GM10266 (cell line): ENCODE results near the gene SLC2A3.
"Not testable (repeated sequence)": the region's sequence is repeated elsewhere in the genome, so short reads cannot be mapped to it uniquely, and the experiment has no call there.

Source experiments
- DNase-seq: peaks from one replicate; pipeline ENCODE4 v3.0.0; 2012; ENCODE audit errors: extremely low spot score
- CTCF ChIP-seq: IDR thresholded peaks from 2 replicates; pipeline ENCODE4 v1.5.1; 2012; ENCODE audit warnings: mild to moderate bottlenecking, low read depth; ENCODE audit not compliant: control insufficient read depth, insufficient read depth; ENCODE audit errors: missing control alignments

SLC2A3 gene

DNA sequence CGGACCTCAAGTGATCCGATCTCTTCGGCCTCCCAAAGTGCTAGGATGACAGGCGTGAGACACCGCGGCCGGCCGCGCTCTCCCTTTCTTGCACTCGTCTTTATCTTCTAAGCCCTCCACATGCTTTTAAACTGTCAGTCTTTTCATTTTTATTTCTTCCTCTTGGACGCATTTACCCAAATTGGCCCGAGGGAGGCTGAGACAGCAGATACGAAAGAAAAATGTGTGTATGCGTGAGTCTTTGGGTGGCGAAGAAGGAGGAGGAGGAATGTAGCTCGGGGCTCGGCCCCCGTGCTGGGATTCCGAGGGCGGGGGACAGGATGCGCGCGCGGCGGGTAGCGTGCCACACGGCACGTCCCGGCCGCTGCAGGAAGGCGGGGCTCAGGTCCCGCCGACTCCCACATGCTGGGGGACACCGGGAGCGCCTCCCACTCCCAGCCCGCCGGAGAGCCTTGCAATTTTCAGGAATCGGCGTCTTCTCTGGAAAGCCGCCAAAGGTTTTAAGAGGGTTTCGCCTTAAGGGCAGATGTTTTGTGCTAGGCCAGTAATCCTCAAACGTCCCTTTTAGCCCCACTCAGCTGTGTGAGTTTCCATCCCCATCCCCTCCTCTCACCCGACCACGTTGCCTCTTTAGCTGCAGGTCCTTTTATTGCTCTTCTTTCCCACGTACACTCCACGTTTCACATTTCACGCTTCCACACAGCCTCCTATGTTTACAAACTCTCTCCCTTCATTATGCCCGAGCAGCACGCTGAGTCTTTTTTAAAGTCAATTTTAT lies 34.7 kb upstream of the SLC2A3 start:
- no peak for TF ChIP-seq CTCF
- DNase-seq: peak; percentile 78

DNA sequence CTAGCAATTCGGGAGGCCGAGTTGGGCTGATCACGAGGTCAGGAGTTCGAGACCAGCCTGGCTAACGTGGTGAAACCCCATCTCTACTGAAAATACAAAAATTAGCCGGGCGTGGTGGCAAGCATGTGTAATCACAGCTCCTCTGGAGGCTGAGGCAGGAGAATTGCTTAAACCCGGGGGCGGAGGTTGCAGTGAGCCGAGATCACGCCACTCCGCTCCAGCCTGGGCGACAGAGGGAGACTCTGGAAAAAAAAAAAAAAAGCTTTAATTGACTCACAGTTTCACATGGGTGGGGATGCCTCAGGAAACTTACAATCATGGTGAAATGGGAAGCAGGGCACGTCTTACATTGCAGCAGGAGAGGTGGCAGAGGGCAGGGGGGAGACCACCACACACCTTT lies 30.6 kb upstream of the SLC2A3 start:
- no peak for TF ChIP-seq CTCF
- no peak for DNase-seq

GRCh38 chr12:7964669-7965068 lies 28.7 kb upstream of the SLC2A3 start:
- DNase-seq: not testable (repeated sequence)

GRCh38 chr12:7961395-7962178 lies 25.6 kb upstream of the SLC2A3 start:
- TF ChIP-seq CTCF: no peak
- DNase-seq: no peak

DNA sequence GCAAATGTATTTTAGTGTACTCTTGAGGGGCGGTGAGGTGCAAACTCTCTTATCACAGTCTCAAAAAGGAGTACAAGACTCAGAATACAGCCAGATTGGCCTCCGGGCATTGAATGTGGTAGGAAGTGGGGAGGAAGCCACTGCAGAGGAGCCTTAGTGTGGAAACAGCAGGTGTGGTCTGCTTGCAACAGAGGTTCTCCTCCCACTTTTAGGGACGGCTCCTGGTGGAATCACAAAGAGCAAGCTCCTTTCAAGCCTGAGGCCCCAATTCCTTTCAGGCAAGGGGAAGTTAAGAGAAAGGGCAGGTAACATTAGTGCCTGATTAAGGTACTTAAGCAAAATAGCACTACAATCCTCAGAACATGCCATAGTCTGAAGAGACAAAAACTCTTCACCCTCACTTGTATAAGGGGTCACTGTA lies 23.7 kb upstream of the SLC2A3 start:
- DNase-seq: peak; percentile 50
- TF ChIP-seq CTCF: no peak

- TF ChIP-seq CTCF: no peak
Measured at GRCh38 chr12:7959278-7959677, 23.3 kb upstream of the SLC2A3 start.

GRCh38 chr12:7954877-7955276 lies 18.9 kb upstream of the SLC2A3 start:
- DNase-seq: not testable (repeated sequence)

More at GRCh38 chr12:7959278-7959677, 23.3 kb upstream of the SLC2A3 start:
- DNase-seq: no peak

GRCh38 chr12:7954418-7954817 lies 18.4 kb upstream of the SLC2A3 start:
- DNase-seq: not testable (repeated sequence)

DNA sequence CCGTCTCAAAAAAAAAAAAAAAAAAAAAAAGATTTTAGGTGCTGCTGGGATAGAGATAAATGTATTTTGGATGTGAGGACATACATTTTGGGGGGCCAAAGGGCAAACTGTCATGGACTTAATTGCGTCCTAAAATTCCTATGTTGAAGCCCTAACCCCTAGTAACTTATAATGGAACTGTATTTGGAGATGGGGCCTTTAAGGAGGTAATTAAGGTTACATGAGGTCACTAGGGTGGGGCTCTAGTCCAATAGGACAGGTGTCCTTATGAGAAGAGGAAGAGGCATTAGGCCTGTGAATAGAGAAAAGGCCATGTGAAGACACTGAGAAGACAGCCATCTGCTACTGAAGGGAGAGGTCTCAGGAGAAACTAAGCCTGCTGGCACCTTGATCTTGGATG lies 17.9 kb upstream of the SLC2A3 start:
- not testable (repeated sequence) for DNase-seq
